ENCODE results near the gene ADAP1.

GRCh38 chr7:860149-860548 lies 94.3 kb downstream of the ADAP1 start:
- TF ChIP-seq MYNN (CRISPR knock-in tag; IDR thresholded peaks at IDR 0.05; ENCODE audit: low read depth) (no peak), FOXK2 (IDR thresholded peaks at IDR 0.05) (no peak), TAF1 (CRISPR knock-in tag; IDR thresholded peaks at IDR 0.05) (no peak), JUN (CRISPR knock-in tag; IDR thresholded peaks at IDR 0.05) (no peak), CTCF (CRISPR knock-in tag; IDR thresholded peaks at IDR 0.05) (no peak), UBTF (CRISPR knock-in tag; IDR thresholded peaks at IDR 0.05) (no peak), ERF (CRISPR knock-in tag; IDR thresholded peaks at IDR 0.05) (no peak), ZNF367 (CRISPR knock-in tag; IDR thresholded peaks at IDR 0.05; ENCODE audit: borderline replicate concordance) (no peak), FOXP1 (IDR thresholded peaks at IDR 0.05) (no peak), FOXP1 (CRISPR knock-in tag; IDR thresholded peaks at IDR 0.05) (no peak), SAP130 (CRISPR knock-in tag; IDR thresholded peaks at IDR 0.05; ENCODE audit: low read depth) (no peak), POLR2AphosphoS5 (IDR thresholded peaks at IDR 0.05; ENCODE audit: low read depth, low read length) (no peak), TEAD3 (CRISPR knock-in tag; optimal IDR thresholded peaks at IDR 0.05; ENCODE audit: borderline replicate concordance) (no peak)
- TF ChIP-seq, protein P1, sequence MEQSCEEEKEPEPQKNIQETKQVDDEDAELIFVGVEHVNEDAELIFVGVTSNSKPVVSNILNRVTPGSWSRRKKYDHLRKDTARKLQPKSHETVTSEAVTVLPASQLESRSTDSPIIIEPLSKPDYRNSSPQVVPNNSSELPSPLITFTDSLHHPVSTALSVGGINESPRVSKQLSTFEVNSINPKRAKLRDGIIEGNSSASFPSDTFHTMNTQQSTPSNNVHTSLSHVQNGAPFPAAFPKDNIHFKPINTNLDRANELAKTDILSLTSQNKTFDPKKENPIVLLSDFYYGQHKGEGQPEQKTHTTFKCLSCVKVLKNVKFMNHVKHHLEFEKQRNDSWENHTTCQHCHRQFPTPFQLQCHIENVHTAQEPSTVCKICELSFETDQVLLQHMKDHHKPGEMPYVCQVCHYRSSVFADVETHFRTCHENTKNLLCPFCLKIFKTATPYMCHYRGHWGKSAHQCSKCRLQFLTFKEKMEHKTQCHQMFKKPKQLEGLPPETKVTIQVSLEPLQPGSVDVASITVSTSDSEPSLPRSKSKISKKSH (CRISPR knock-in tag; IDR thresholded peaks at IDR 0.05; ENCODE audit: borderline replicate concordance) = no peak
- TF ChIP-seq, protein P2, sequence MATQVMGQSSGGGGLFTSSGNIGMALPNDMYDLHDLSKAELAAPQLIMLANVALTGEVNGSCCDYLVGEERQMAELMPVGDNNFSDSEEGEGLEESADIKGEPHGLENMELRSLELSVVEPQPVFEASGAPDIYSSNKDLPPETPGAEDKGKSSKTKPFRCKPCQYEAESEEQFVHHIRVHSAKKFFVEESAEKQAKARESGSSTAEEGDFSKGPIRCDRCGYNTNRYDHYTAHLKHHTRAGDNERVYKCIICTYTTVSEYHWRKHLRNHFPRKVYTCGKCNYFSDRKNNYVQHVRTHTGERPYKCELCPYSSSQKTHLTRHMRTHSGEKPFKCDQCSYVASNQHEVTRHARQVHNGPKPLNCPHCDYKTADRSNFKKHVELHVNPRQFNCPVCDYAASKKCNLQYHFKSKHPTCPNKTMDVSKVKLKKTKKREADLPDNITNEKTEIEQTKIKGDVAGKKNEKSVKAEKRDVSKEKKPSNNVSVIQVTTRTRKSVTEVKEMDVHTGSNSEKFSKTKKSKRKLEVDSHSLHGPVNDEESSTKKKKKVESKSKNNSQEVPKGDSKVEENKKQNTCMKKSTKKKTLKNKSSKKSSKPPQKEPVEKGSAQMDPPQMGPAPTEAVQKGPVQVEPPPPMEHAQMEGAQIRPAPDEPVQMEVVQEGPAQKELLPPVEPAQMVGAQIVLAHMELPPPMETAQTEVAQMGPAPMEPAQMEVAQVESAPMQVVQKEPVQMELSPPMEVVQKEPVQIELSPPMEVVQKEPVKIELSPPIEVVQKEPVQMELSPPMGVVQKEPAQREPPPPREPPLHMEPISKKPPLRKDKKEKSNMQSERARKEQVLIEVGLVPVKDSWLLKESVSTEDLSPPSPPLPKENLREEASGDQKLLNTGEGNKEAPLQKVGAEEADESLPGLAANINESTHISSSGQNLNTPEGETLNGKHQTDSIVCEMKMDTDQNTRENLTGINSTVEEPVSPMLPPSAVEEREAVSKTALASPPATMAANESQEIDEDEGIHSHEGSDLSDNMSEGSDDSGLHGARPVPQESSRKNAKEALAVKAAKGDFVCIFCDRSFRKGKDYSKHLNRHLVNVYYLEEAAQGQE (IDR thresholded peaks at IDR 0.05; ENCODE audit: borderline replicate concordance in 1 of 2, low read depth in 1 of 2, low read length in 2 of 2) = no peak
